HT1080 (cell line): ENCODE results near the gene LMX1A. TPM values are rescaled to one million over a fixed set of nuclear protein-coding genes. Genes with fewer than 3 reads are reported as not detected.

Experiments used
- DNase-seq: peaks from one replicate; pipeline ENCODE4 v3.0.0-alpha.2; 2015; ENCODE audit warnings: low read depth
- total RNA-seq: library from RNA; depleted of rRNA; stranded (reverse); fragments of >200 nt; shearing (Covaris generic); gene quantifications from 2 replicates; pipeline ENCODE4 v1.2.3, GENCODE V29; 2014

LMX1A gene
- total RNA-seq, 1 experiment from 2014 or later = not detected

- DNase-seq = no peak
Measured at GRCh38 chr1:165327538-165327937, 29.0 kb downstream of the LMX1A start.

- DNase-seq = no peak
Measured at GRCh38 chr1:165325460-165326203, 30.9 kb downstream of the LMX1A start.

GRCh38 chr1:165324050-165324449, 32.5 kb downstream of the LMX1A start:
- DNase-seq = no peak

- no peak for DNase-seq
Measured at GRCh38 chr1:165317612-165318011, 38.9 kb downstream of the LMX1A start.

GRCh38 chr1:165316153-165316772, 40.3 kb downstream of the LMX1A start:
- DNase-seq = no peak

- DNase-seq = no peak
Measured at GRCh38 chr1:165315481-165315880, 41.0 kb downstream of the LMX1A start.

GRCh38 chr1:165313903-165314302, 42.6 kb downstream of the LMX1A start:
- no peak for DNase-seq

GRCh38 chr1:165312591-165312990, 43.9 kb downstream of the LMX1A start:
- DNase-seq = no peak

- DNase-seq = no peak
Measured at GRCh38 chr1:165306543-165307434, 49.7 kb downstream of the LMX1A start.

GRCh38 chr1:165303386-165303785, 53.1 kb downstream of the LMX1A start:
- DNase-seq = no peak

- no peak for DNase-seq
Measured at GRCh38 chr1:165300400-165300903, 56.1 kb downstream of the LMX1A start.

- no peak for DNase-seq
Measured at GRCh38 chr1:165298203-165298820, 58.2 kb downstream of the LMX1A start.

GRCh38 chr1:165296205-165296604, 60.3 kb downstream of the LMX1A start:
- DNase-seq = no peak

GRCh38 chr1:165290148-165290547, 66.4 kb downstream of the LMX1A start:
- no peak for DNase-seq

- no peak for DNase-seq
Measured at GRCh38 chr1:165289556-165289955, 67.0 kb downstream of the LMX1A start.

- no peak for DNase-seq
Measured at GRCh38 chr1:165288350-165289120, 68.0 kb downstream of the LMX1A start.

- DNase-seq = no peak
Measured at GRCh38 chr1:165287781-165288180, 68.7 kb downstream of the LMX1A start.

- DNase-seq = no peak
Measured at GRCh38 chr1:165287329-165287728, 69.2 kb downstream of the LMX1A start.

GRCh38 chr1:165284454-165284853, 72.1 kb downstream of the LMX1A start:
- no peak for DNase-seq

- no peak for DNase-seq
Measured at GRCh38 chr1:165281207-165281901, 75.2 kb downstream of the LMX1A start.
